B cell (primary cell): ENCODE results near the gene ARHGAP15. TPM values are rescaled to one million over a fixed set of nuclear protein-coding genes. Genes with fewer than 3 reads are reported as not detected.
"Not testable (repeated sequence)": the region's sequence is repeated elsewhere in the genome, so short reads cannot be mapped to it uniquely, and the experiment has no call there.

Experiments used
- ATAC-seq: fragments of 200-7000 bp; cut with Tn5 transposase; one replicate; pipeline ENCODE4 v1.10.0; 2021; ENCODE audit warnings: low read depth, mild to moderate bottlenecking, moderate number of reproducible peaks, moderate library complexity
- CTCF ChIA-PET: fragments of 350-600 bp; sonication (Branson Sonifier 250); formaldehyde crosslinking; loops from one replicate; lab custom pipeline; 2021; ENCODE audit warnings: antibody characterized with exemption, inconsistent platforms; lab: Charles Lee
- POLR2A ChIA-PET: fragments of 350-600 bp; sonication (Branson Sonifier 250); formaldehyde crosslinking; loops from one replicate; lab custom pipeline; 2021; ENCODE audit warnings: antibody characterized with exemption; lab: Charles Lee
- DNase-seq: peaks from one replicate; pipeline ENCODE4 v3.0.0; 2013
- H2AFZ ChIP-seq: 2 replicates; pipeline ENCODE4 v1.6.1; 2012; ENCODE audit warnings: mild to moderate bottlenecking, low read depth, low read length; ENCODE audit not compliant: insufficient read depth, poor library complexity, severe bottlenecking
- H3K27ac ChIP-seq, 2 donors: 1 replicate in 1 of 2; 2 replicates in 1 of 2; pipeline ENCODE4 v1.5.1; 2012 to 2013; ENCODE audit warnings: low read length in 2 of 2, mild to moderate bottlenecking in 2 of 2, moderate library complexity in 1 of 2
- H3K27me3 ChIP-seq, 4 experiments: fragments of 200-600 bp in 1 of 4; sonication (generic) in 1 of 4; replicated peaks in 1 of 4; 1 replicate in 2 of 4; 2 replicates in 2 of 4; pipeline versions ENCODE4 v1.6.1 to v1.7.0; 2013 to 2016; ENCODE audit warnings: low read length in 3 of 4, mild to moderate bottlenecking in 2 of 4, mixed read lengths in 1 of 4, moderate library complexity in 1 of 4; ENCODE audit not compliant: insufficient read depth in 4 of 4, control insufficient read depth in 3 of 4; ENCODE audit errors: control extremely low read depth in 1 of 4
- H3K36me3 ChIP-seq, 2 experiments: replicated peaks in 1 of 2; 1 replicate in 1 of 2; 2 replicates in 1 of 2; pipeline versions ENCODE4 v1.6.1 to v1.7.1; 2013; ENCODE audit warnings: low read length in 1 of 2; ENCODE audit not compliant: insufficient read depth in 2 of 2, control insufficient read depth in 1 of 2; ENCODE audit errors: control extremely low read depth in 1 of 2, extremely low read depth in 1 of 2
- H3K4me1 ChIP-seq, 2 donors: fragments of 200-600 bp in 1 of 2; sonication (generic) in 1 of 2; 1 replicate in 1 of 2; 2 replicates in 1 of 2; pipeline versions ENCODE4 v1.5.1 to v1.6.1; 2013 to 2017; ENCODE audit warnings: low read length in 2 of 2; ENCODE audit not compliant: control insufficient read depth in 2 of 2, insufficient read depth in 2 of 2
- H3K4me2 ChIP-seq: replicated peaks from 2 replicates; pipeline ENCODE3; 2012; ENCODE audit warnings: mild to moderate bottlenecking, low read depth, low read length; ENCODE audit not compliant: poor library complexity, severe bottlenecking
- H3K4me3 ChIP-seq, 5 experiments: fragments of 200-600 bp in 1 of 5; sonication (generic) in 1 of 5; 1 replicate in 3 of 5; 2 replicates in 2 of 5; pipeline versions ENCODE4 v1.5.1 to v1.7.0; 2011 to 2016; ENCODE audit warnings: low read length in 4 of 5, mild to moderate bottlenecking in 4 of 5, low read depth in 2 of 5, control low read depth in 1 of 5, moderate library complexity in 1 of 5; ENCODE audit not compliant: insufficient read depth in 1 of 5; ENCODE audit errors: control extremely low read depth in 1 of 5, extremely low read depth in 1 of 5
- H3K79me2 ChIP-seq: fragments of 200-600 bp; sonication (generic); one replicate; pipeline ENCODE4 v1.6.0; 2016; ENCODE audit warnings: low read length; ENCODE audit not compliant: control insufficient read depth, insufficient read depth
- H3K9ac ChIP-seq: fragments of 200-600 bp; sonication (generic); 2 replicates; pipeline ENCODE4 v1.6.1; 2017; ENCODE audit warnings: mild to moderate bottlenecking, low read length, moderate library complexity
- H3K9me3 ChIP-seq, 3 donors: one replicate each; pipeline versions ENCODE4 v1.6.1 to v1.7.1; 2013; ENCODE audit warnings: low read length in 2 of 3; ENCODE audit not compliant: control insufficient read depth in 2 of 3, insufficient read depth in 1 of 3; ENCODE audit errors: control extremely low read depth in 1 of 3
- H4K20me1 ChIP-seq: 2 replicates; pipeline ENCODE4 v1.6.0; 2012; ENCODE audit warnings: mild to moderate bottlenecking, low read length; ENCODE audit not compliant: insufficient read depth, control insufficient read depth, poor library complexity, severe bottlenecking
- H3K27ac Mint-ChIP-seq: one replicate; pipeline ENCODE4 v1.8.0; 2021; ENCODE audit warnings: mixed read lengths
- H3K27me3 Mint-ChIP-seq: one replicate; pipeline ENCODE4 v1.8.0; 2021; ENCODE audit warnings: mixed read lengths
- H3K4me1 Mint-ChIP-seq: one replicate; pipeline ENCODE4 v1.8.0; 2021; ENCODE audit warnings: mixed read lengths
- H3K4me3 Mint-ChIP-seq: one replicate; pipeline ENCODE4 v1.8.0; 2021; ENCODE audit warnings: mixed read lengths
- H3K9me3 Mint-ChIP-seq: one replicate; pipeline ENCODE4 v1.8.0; 2022; ENCODE audit warnings: mixed read lengths; ENCODE audit not compliant: insufficient read depth
- EZH2 ChIP-seq: IDR thresholded peaks from 2 replicates; pipeline ENCODE4 v1.6.1; 2012; ENCODE audit warnings: borderline replicate concordance, low read depth, mild to moderate bottlenecking, moderate library complexity, low read length; ENCODE audit not compliant: insufficient read depth, poor library complexity, severe bottlenecking
- WGBS: methylation state at CpG from one replicate; pipeline ENCODE4 v1.1.5; 2013; ENCODE audit warnings: missing lambda C conversion rate; ENCODE audit not compliant: insufficient coverage; 5-methylcytosine and 5-hydroxymethylcytosine counted together
- intact Hi-C: fragments of 100-400 bp; cut with micrococcal nuclease; formaldehyde crosslinking; loops from one replicate; pipeline ENCODE4 v1.10.0; 2022
- polyA plus RNA-seq: library from polyadenylated mRNA; depleted of rRNA; stranded (reverse); fragments of >200 nt; gene quantifications from 2 replicates; pipeline ENCODE4 v1.2.3, GENCODE V29; 2012
- total RNA-seq, 2 donors: library from RNA; stranded (reverse); fragments of 120-200 nt in 1 of 2; gene quantifications; 1 replicate in 1 of 2; 2 replicates in 1 of 2; pipeline versions ENCODE4 v1.2.3 to v1.2.4, GENCODE V29; 2013 to 2022
- TF ChIP-seq, protein P1 (sequence below): fragments of 200-600 bp; IDR thresholded peaks from one replicate; pipeline ENCODE4 v1.8.0; 2022; ENCODE audit warnings: antibody characterized with exemption, mild to moderate bottlenecking

ARHGAP15 gene
- total and polyA plus RNA-seq, 2 donors (not counting 1 experiment from before 2014, with no cell fraction given): 58.6 to 187 TPM

DNA sequence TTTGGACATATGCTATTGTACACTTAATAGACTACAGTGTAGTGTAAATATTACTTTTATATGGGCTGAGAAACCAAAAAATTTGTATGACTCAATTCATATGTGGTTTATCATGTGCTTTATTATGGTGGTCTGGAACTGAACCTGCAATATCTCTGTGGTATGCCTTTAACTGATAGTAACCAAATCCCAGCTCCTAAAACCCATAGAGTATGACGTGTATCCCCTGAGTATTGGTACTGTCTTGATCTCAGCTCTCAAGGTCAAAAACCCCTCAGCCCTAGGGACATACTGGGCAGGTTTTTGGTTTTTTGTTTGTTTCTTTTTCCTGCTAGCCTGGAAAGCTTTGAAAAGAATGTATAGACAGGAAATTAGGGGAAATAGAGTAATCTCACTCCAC lies 42.2 kb upstream of the ARHGAP15 start:
- H3K27me3 ChIP-seq: no peaks in the 10 kb centered on the region
- no peak overlapping the region for H3K4me2 ChIP-seq
- intact Hi-C loops: no loop called here
- H4K20me1 ChIP-seq: no peaks in the 10 kb centered on the region
- H2AFZ ChIP-seq: no peak overlapping the region
- no peak overlapping the region for H3K4me3 ChIP-seq
- no peak overlapping the region for H3K27ac ChIP-seq
- Mint-ChIP-seq H3K9me3 (no peaks in the 10 kb centered on the region), H3K27me3 (no peaks in the 10 kb centered on the region), H3K27ac (no peak overlapping the region), H3K4me3 (no peak overlapping the region), H3K4me1 (peaks cover 6% of the 10 kb centered on the region)
- POLR2A ChIA-PET: no interaction called here
- ATAC-seq (no peak), DNase-seq (no peak)
- no peaks in the 10 kb centered on the region for H3K79me2 ChIP-seq
- whole genome bisulfite sequencing: no CpG with 5 or more reads among the region's 1 CpG
- H3K9me3 ChIP-seq: no peaks in the 10 kb centered on the region
- no peak overlapping the region for H3K9ac ChIP-seq
- no peak for TF ChIP-seq EZH2
- TF ChIP-seq, protein P1, sequence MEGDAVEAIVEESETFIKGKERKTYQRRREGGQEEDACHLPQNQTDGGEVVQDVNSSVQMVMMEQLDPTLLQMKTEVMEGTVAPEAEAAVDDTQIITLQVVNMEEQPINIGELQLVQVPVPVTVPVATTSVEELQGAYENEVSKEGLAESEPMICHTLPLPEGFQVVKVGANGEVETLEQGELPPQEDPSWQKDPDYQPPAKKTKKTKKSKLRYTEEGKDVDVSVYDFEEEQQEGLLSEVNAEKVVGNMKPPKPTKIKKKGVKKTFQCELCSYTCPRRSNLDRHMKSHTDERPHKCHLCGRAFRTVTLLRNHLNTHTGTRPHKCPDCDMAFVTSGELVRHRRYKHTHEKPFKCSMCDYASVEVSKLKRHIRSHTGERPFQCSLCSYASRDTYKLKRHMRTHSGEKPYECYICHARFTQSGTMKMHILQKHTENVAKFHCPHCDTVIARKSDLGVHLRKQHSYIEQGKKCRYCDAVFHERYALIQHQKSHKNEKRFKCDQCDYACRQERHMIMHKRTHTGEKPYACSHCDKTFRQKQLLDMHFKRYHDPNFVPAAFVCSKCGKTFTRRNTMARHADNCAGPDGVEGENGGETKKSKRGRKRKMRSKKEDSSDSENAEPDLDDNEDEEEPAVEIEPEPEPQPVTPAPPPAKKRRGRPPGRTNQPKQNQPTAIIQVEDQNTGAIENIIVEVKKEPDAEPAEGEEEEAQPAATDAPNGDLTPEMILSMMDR: no peak
- peaks cover 0 to 3% of the 10 kb centered on the region in 2 donors for H3K4me1 ChIP-seq
- no peaks in the 10 kb centered on the region for H3K36me3 ChIP-seq
- CTCF ChIA-PET: interaction anchor here (0.8 to 1.6 kb wide), 2 partner anchors 9 to 135 kb away, joined by 3 to 5 read pairs; no protein-coding TSS in a partner anchor

DNA sequence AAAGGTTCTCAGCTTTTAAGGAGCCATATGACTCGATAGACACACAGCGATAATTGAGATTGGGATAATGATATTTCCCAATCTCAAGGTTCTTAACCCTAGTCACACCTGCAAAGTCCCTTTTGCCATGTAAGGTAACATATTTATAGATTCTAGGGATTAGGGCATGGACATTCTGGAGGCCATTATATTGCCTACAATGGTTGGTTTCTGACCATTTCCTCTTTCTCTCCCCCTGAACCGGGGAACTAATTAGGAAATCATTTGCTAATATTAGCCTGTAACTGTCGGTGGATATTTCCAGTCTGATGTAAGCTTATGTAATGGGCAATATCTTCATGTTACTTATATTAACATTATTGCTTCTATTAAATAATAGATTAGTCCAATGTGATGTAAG lies 40.8 kb upstream of the ARHGAP15 start:
- H3K27me3 Mint-ChIP-seq: no peaks in the 10 kb centered on the region
- CTCF ChIA-PET: interaction anchor here (0.6 to 1.7 kb wide), 3 partner anchors 22 to 196 kb away, joined by 3 to 5 read pairs (median 5); no protein-coding TSS in a partner anchor
- no peaks in the 10 kb centered on the region for H3K36me3 ChIP-seq
- DNase-seq: no peak
- H3K4me2 ChIP-seq: no peak overlapping the region
- H3K27ac Mint-ChIP-seq: no peak overlapping the region
- H4K20me1 ChIP-seq: no peaks in the 10 kb centered on the region
- no peaks in the 10 kb centered on the region for H3K79me2 ChIP-seq
- no peak overlapping the region for H3K27ac ChIP-seq
- H3K4me1 ChIP-seq: peaks cover 0 to 3% of the 10 kb centered on the region in 2 donors
- H3K4me3 Mint-ChIP-seq: no peak overlapping the region
- H3K4me3 ChIP-seq: no peak overlapping the region
- POLR2A ChIA-PET: no interaction called here
- H3K9me3 Mint-ChIP-seq: no peaks in the 10 kb centered on the region
- H3K9ac ChIP-seq: no peak overlapping the region
- no peak for ATAC-seq
- H3K9me3 ChIP-seq: no peaks in the 10 kb centered on the region
- no peak for TF ChIP-seq EZH2
- TF ChIP-seq, protein P1: no peak
- H3K27me3 ChIP-seq: no peaks in the 10 kb centered on the region
- WGBS: 100% methylated on average over 1 of the region's 4 CpGs
- peaks cover 6% of the 10 kb centered on the region for H3K4me1 Mint-ChIP-seq
- no peak overlapping the region for H2AFZ ChIP-seq
- intact Hi-C loops: no loop called here

DNA sequence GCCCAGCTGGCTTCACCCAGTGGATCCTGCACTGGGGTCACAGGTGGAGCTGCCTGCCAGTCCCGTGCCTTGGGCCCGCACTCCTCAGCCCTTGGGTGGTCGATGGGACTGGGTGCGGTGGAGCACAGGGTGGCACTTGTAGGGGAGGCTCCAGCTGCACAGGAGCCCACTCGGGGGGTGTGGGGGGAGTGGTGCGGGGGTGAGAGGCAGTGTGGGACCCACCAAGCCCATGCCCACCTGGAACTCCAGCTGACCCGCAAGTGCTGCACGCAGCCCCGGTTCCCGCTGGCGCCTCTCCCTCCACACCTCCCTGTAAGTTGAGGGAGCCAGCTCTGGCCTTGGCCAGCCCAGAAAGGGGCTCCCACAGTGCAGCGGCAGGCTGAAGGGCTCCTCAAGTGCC lies 39.7 kb upstream of the ARHGAP15 start:
- H3K27ac Mint-ChIP-seq, H3K27me3 Mint-ChIP-seq, POLR2A ChIA-PET, intact Hi-C loops, H3K9me3 ChIP-seq, ATAC-seq, H3K27me3 ChIP-seq, H3K4me3 ChIP-seq, H2AFZ ChIP-seq, H3K4me1 Mint-ChIP-seq, H3K4me1 ChIP-seq, H3K4me2 ChIP-seq, H3K9ac ChIP-seq, H3K9me3 Mint-ChIP-seq, DNase-seq, H3K79me2 ChIP-seq, H3K36me3 ChIP-seq, H4K20me1 ChIP-seq, H3K4me3 Mint-ChIP-seq, H3K27ac ChIP-seq: not testable (repeated sequence)
- CTCF ChIA-PET: interaction anchor here (1.7 kb wide), 1 partner anchor 21 kb away, joined by 5 read pairs; no protein-coding TSS in a partner anchor
- WGBS: 100% methylated on average over 9 of the region's 12 CpGs
